Measurements from ENCODE around the gene MAP3K3.

Gene MAP3K3

DNA sequence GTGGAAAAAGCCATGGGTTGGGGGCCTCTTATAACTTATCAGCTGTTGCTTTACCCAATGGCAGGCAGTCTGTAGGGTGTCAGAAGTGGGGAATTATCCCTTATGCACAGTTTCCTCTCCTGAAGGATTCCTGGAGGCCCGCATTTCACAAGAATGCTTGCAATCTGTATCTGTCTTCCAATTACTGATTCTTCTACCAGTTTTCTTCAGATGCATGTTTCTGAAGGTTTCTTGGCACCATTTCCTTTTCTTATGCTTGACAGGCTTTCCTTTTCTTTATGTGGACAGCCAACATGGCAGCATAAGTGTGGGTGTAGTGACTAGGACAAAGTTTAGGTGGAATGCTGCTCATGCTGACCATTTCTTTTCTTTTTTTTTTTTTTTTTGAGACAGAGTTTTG lies 36.1 kb downstream of the MAP3K3 start:
- Histone ChIP-seq H3K79me1 (replicated peaks; ENCODE audit: low read length, poor library complexity, severe bottlenecking) (no peaks in the 10 kb centered on the region), H2BK120ac (ENCODE audit: low read depth, low read length) (no peak overlapping the region), H2BK12ac (ENCODE audit: low read length in 2 of 2) (no peak overlapping the region), H2AK5ac (ENCODE audit: low read length, severe bottlenecking) (no peak overlapping the region), H3K36me3 (ENCODE audit: control insufficient read depth in 1 of 2, insufficient read depth in 2 of 2, low read depth in 1 of 2, low read length in 2 of 2) (peaks cover 19 to 70% of the 10 kb centered on the region in 2 experiments), H3K18ac (ENCODE audit: low read depth in 1 of 2, low read length in 2 of 2) (no peak overlapping the region), H3K4me3 (ENCODE audit: insufficient read depth in 1 of 2, low read depth in 1 of 2, low read length in 2 of 2) (no peak overlapping the region), H3K9ac (ENCODE audit: low read length) (no peak overlapping the region), H3K4me2 (ENCODE audit: low read length, poor library complexity, severe bottlenecking) (no peak overlapping the region), H3K4ac (ENCODE audit: low read depth in 1 of 2, low read length in 2 of 2) (no peak overlapping the region), H3K4me1 (ENCODE audit: control insufficient read depth, insufficient read depth, low read depth, low read length) (no peaks in the 10 kb centered on the region), H2BK5ac (ENCODE audit: low read depth, low read length, poor library complexity, severe bottlenecking) (no peak overlapping the region), H3K27ac (ENCODE audit: low read length, poor library complexity, severe bottlenecking) (no peak overlapping the region), H2AFZ (ENCODE audit: low read depth, low read length) (no peak overlapping the region), H4K91ac (ENCODE audit: low read length) (no peak overlapping the region), H4K8ac (ENCODE audit: low read length) (no peak overlapping the region), H3K14ac (ENCODE audit: low read length in 2 of 2) (no peak overlapping the region), H3K9me3 (ENCODE audit: control insufficient read depth, low read length) (no peaks in the 10 kb centered on the region), H2BK15ac (ENCODE audit: low read depth, poor library complexity, severe bottlenecking) (no peak overlapping the region), H3K27me3 (ENCODE audit: control insufficient read depth in 1 of 2, insufficient read depth in 1 of 2, low read length in 2 of 2) (no peaks in the 10 kb centered on the region), H3K23ac (ENCODE audit: low read length in 2 of 2) (no peak overlapping the region)
- WGBS, result 0% methylated on average over 1 of the region's 1 CpG
- DNase-seq, result peak; percentile 7

DNA sequence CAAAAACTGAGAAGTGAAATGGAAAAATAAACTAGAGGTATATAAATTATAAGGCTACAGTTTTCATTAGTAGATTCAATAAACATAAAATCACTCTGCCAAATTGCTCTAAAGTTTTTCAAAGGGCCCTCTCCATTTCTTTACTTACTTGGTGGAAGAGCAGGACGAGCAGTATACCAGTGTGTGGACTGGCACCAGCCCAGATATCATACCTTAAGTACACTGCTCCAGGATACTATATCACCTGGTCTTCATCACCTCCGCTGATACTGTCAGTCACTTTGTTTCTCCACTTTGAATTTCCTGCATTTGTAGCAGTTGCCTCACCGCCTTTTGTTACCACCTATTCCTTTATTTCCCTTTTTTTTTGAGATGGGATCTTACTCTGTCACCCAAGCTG lies 37.6 kb downstream of the MAP3K3 start:
- H3K9ac ChIP-seq (ENCODE audit: low read length), result no peak overlapping the region
- no peak overlapping the region for H2AFZ ChIP-seq (ENCODE audit: low read depth, low read length)
- no peak overlapping the region for H3K14ac ChIP-seq (ENCODE audit: low read length in 2 of 2)
- H2BK12ac ChIP-seq (ENCODE audit: low read length in 2 of 2), result no peak overlapping the region
- H3K4me2 ChIP-seq (ENCODE audit: low read length, poor library complexity, severe bottlenecking), result no peak overlapping the region
- H3K4me3 ChIP-seq (ENCODE audit: insufficient read depth in 1 of 2, low read depth in 1 of 2, low read length in 2 of 2), result no peak overlapping the region
- H2BK120ac ChIP-seq (ENCODE audit: low read depth, low read length), result no peak overlapping the region
- no peak overlapping the region for H4K91ac ChIP-seq (ENCODE audit: low read length)
- no peak overlapping the region for H3K23ac ChIP-seq (ENCODE audit: low read length in 2 of 2)
- no peak overlapping the region for H4K8ac ChIP-seq (ENCODE audit: low read length)
- peaks cover 1% of the 10 kb centered on the region for H3K79me1 ChIP-seq (replicated peaks; ENCODE audit: low read length, poor library complexity, severe bottlenecking)
- DNase-seq, result no peak
- no peak overlapping the region for H3K27ac ChIP-seq (ENCODE audit: low read length, poor library complexity, severe bottlenecking)
- 99% methylated on average over 3 of the region's 3 CpGs for WGBS
- no peaks in the 10 kb centered on the region for H3K4me1 ChIP-seq (ENCODE audit: control insufficient read depth, insufficient read depth, low read depth, low read length)
- no peak overlapping the region for H2BK15ac ChIP-seq (ENCODE audit: low read depth, poor library complexity, severe bottlenecking)
- no peak overlapping the region for H3K18ac ChIP-seq (ENCODE audit: low read depth in 1 of 2, low read length in 2 of 2)
- H2BK5ac ChIP-seq (ENCODE audit: low read depth, low read length, poor library complexity, severe bottlenecking), result no peak overlapping the region
- H2AK5ac ChIP-seq (ENCODE audit: low read length, severe bottlenecking), result no peak overlapping the region
- peaks cover 18 to 70% of the 10 kb centered on the region in 2 experiments for H3K36me3 ChIP-seq (ENCODE audit: control insufficient read depth in 1 of 2, insufficient read depth in 2 of 2, low read depth in 1 of 2, low read length in 2 of 2)
- no peaks in the 10 kb centered on the region for H3K27me3 ChIP-seq (ENCODE audit: control insufficient read depth in 1 of 2, insufficient read depth in 1 of 2, low read length in 2 of 2)
- H3K9me3 ChIP-seq (ENCODE audit: control insufficient read depth, low read length), result no peaks in the 10 kb centered on the region
- no peak overlapping the region for H3K4ac ChIP-seq (ENCODE audit: low read depth in 1 of 2, low read length in 2 of 2)

DNA sequence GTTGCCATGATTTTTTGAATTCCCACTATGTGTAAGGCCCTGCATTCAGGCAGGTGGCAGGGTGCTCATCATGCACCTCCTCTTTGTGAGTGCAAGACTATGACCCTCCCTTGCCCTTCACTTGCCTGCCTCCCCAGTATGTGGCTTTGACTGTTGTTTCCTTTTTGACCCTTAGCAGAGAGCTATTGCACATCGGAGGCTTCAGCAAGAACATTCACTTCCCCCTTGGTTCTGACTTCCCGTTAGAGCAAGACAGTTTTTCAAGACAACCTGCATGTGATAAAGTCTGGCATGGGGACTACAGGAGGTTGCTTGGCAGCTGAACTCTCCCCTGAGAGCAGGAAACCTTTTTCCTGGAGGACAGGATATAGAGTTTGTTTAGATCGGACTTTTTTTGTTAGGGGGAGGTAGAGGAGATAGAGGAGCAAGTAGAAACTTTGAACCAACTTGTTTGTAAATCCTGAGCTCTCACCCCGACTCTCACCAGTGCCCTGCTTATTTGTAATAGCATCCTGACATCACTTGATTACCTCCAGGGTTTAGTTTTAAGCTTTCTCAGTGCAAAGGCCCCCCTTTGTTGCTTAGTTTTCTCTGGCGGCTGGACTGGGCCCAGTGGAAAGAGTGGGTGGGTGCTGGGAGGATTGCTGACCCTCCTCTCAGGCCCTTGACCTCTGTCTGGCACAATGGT lies 43.5 kb downstream of the MAP3K3 start:
- Histone ChIP-seq H2AK5ac (ENCODE audit: low read length, severe bottlenecking) (no peak overlapping the region), H3K18ac (ENCODE audit: low read depth in 1 of 2, low read length in 2 of 2) (no peak overlapping the region), H2BK12ac (ENCODE audit: low read length in 2 of 2) (no peak overlapping the region), H3K27me3 (ENCODE audit: control insufficient read depth in 1 of 2, insufficient read depth in 1 of 2, low read length in 2 of 2) (no peaks in the 10 kb centered on the region), H4K91ac (ENCODE audit: low read length) (no peak overlapping the region), H3K9me3 (ENCODE audit: control insufficient read depth, low read length) (no peaks in the 10 kb centered on the region), H3K9ac (ENCODE audit: low read length) (no peak overlapping the region), H3K4me2 (ENCODE audit: low read length, poor library complexity, severe bottlenecking) (no peak overlapping the region), H3K27ac (ENCODE audit: low read length, poor library complexity, severe bottlenecking) (no peak overlapping the region), H2BK15ac (ENCODE audit: low read depth, poor library complexity, severe bottlenecking) (no peak overlapping the region), H2AFZ (ENCODE audit: low read depth, low read length) (no peak overlapping the region), H3K14ac (ENCODE audit: low read length in 2 of 2) (no peak overlapping the region), H2BK120ac (ENCODE audit: low read depth, low read length) (no peak overlapping the region), H3K36me3 (ENCODE audit: control insufficient read depth in 1 of 2, insufficient read depth in 2 of 2, low read depth in 1 of 2, low read length in 2 of 2) (peaks cover 29 to 79% of the 10 kb centered on the region in 2 experiments), H3K4me3 (ENCODE audit: insufficient read depth in 1 of 2, low read depth in 1 of 2, low read length in 2 of 2) (no peak overlapping the region), H3K4me1 (ENCODE audit: control insufficient read depth, insufficient read depth, low read depth, low read length) (no peaks in the 10 kb centered on the region), H3K79me1 (replicated peaks; ENCODE audit: low read length, poor library complexity, severe bottlenecking) (peaks cover 11% of the 10 kb centered on the region), H3K23ac (ENCODE audit: low read length in 2 of 2) (no peak overlapping the region), H3K4ac (ENCODE audit: low read depth in 1 of 2, low read length in 2 of 2) (no peak overlapping the region), H2BK5ac (ENCODE audit: low read depth, low read length, poor library complexity, severe bottlenecking) (no peak overlapping the region), H4K8ac (ENCODE audit: low read length) (no peak overlapping the region)
- 88% methylated on average over 4 of the region's 5 CpGs for WGBS
- no peak for DNase-seq

DNA sequence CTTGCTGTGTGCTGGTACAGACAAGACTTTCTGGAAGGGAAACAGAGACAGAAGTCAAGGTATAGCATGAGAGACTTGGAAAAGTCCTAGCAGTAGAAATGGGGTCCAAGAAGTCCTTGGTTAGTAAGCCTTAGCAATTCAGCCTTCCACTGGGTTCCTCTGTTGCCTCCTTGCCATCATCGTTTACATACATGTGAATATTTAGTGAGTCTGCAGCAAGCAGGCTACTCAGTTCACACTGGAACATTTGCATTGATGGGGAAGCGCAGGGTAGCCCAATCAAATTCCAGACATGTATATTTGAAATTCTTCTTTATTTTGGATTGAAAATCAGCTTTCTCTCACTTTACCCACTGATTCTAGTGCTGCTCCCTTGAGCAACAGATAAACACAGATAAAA lies 50.6 kb downstream of the MAP3K3 start:
- H3K79me1 ChIP-seq (replicated peaks; ENCODE audit: low read length, poor library complexity, severe bottlenecking), result peaks cover 22% of the 10 kb centered on the region
- peaks cover 22 to 52% of the 10 kb centered on the region in 2 experiments for H3K36me3 ChIP-seq (ENCODE audit: control insufficient read depth in 1 of 2, insufficient read depth in 2 of 2, low read depth in 1 of 2, low read length in 2 of 2)
- H3K4me3 ChIP-seq (ENCODE audit: insufficient read depth in 1 of 2, low read depth in 1 of 2, low read length in 2 of 2), result no peak overlapping the region
- no peak overlapping the region for H4K8ac ChIP-seq (ENCODE audit: low read length)
- WGBS, result 95% methylated on average over 2 of the region's 2 CpGs
- H2AK5ac ChIP-seq (ENCODE audit: low read length, severe bottlenecking), result no peak overlapping the region
- no peak overlapping the region for H3K23ac ChIP-seq (ENCODE audit: low read length in 2 of 2)
- no peak overlapping the region for H3K27ac ChIP-seq (ENCODE audit: low read length, poor library complexity, severe bottlenecking)
- H3K9ac ChIP-seq (ENCODE audit: low read length), result no peak overlapping the region
- no peak overlapping the region for H2BK120ac ChIP-seq (ENCODE audit: low read depth, low read length)
- H3K14ac ChIP-seq (ENCODE audit: low read length in 2 of 2), result no peak overlapping the region
- H3K9me3 ChIP-seq (ENCODE audit: control insufficient read depth, low read length), result no peaks in the 10 kb centered on the region
- no peak overlapping the region for H3K4me2 ChIP-seq (ENCODE audit: low read length, poor library complexity, severe bottlenecking)
- H3K4ac ChIP-seq (ENCODE audit: low read depth in 1 of 2, low read length in 2 of 2), result no peak overlapping the region
- H2BK5ac ChIP-seq (ENCODE audit: low read depth, low read length, poor library complexity, severe bottlenecking), result no peak overlapping the region
- H3K27me3 ChIP-seq (ENCODE audit: control insufficient read depth in 1 of 2, insufficient read depth in 1 of 2, low read length in 2 of 2), result no peaks in the 10 kb centered on the region
- no peak overlapping the region for H2AFZ ChIP-seq (ENCODE audit: low read depth, low read length)
- no peak overlapping the region for H3K18ac ChIP-seq (ENCODE audit: low read depth in 1 of 2, low read length in 2 of 2)
- no peak overlapping the region for H2BK15ac ChIP-seq (ENCODE audit: low read depth, poor library complexity, severe bottlenecking)
- H2BK12ac ChIP-seq (ENCODE audit: low read length in 2 of 2), result no peak overlapping the region
- no peak for DNase-seq
- H4K91ac ChIP-seq (ENCODE audit: low read length), result no peak overlapping the region
- H3K4me1 ChIP-seq (ENCODE audit: control insufficient read depth, insufficient read depth, low read depth, low read length), result peaks cover 7% of the 10 kb centered on the region

Data from mesenchymal stem cell (in vitro differentiated cells and primary cell).